Endometrial microvascular endothelial cells (primary cell): Measurements from ENCODE around the gene RFT1. TPM values are rescaled to one million over a fixed set of nuclear protein-coding genes. Genes with fewer than 3 reads are reported as not detected.

Experiments used
- in situ Hi-C: cut with HindIII; loops from 2 replicates; pipeline ENCODE4 v1.10.0; 2017; ENCODE audit warnings: low sequenced_read_pairs, low pct_unique_long_range_greater_than_20kb; ENCODE audit errors: inconsistent ontology term
- total RNA-seq: library from RNA; depleted of rRNA; stranded (reverse); fragments of >200 nt; gene quantifications from one replicate; pipeline ENCODE4 v1.2.3, GENCODE V29; 2015; ENCODE audit errors: inconsistent ontology term

Gene RFT1
- total RNA-seq, 1 donor from 2014 or later: 29.4 TPM

DNA sequence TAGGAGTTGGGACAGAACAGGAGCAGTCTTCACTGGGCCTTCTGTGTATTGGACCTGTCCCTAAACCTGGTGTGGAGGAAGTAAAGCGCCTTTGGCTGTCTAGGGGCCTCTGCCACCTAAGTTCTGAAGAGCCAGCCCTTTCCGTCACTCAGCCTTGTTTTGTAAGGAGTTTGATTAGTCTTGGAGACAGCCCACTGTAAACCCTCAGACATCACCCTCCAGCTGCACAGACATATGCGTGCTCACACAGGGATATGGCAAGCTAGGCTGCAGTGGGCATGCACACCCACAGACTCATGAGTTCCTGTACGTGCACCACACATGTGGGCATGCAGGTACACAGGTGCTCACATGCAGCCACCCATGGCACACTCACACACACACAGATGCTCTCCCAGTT lies 36.0 kb upstream of the RFT1 start:
- in situ Hi-C loops: no loop called here

DNA sequence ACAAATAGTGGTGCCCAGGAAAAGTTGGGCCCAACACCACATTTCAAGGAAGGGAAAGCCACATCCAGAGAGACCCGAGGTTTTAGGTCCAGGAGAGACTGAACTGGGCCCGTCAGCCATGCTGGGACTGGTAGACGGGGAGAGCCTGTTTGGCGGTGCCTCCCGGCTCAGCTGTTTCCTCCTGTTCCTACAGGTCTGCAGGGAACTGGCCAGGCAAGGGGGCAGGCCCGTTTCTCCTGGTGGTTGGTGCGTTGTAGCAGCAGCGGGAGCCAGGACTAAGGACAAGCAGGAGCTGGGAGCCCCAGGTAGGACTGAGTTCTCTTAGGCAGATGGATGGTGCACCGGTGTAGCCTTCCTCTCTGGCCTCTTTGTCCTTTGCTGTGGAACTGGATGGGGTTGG lies 34.7 kb upstream of the RFT1 start:
- in situ Hi-C loops: no loop called here

- in situ Hi-C loops: no loop called here
Measured at GRCh38 chr3:53163444-53164387, 33.5 kb upstream of the RFT1 start.

GRCh38 chr3:53162672-53163443 lies 32.6 kb upstream of the RFT1 start:
- in situ Hi-C loops: no loop called here

- in situ Hi-C loops: no loop called here
Measured at GRCh38 chr3:53161820-53162671, 31.8 kb upstream of the RFT1 start.

DNA sequence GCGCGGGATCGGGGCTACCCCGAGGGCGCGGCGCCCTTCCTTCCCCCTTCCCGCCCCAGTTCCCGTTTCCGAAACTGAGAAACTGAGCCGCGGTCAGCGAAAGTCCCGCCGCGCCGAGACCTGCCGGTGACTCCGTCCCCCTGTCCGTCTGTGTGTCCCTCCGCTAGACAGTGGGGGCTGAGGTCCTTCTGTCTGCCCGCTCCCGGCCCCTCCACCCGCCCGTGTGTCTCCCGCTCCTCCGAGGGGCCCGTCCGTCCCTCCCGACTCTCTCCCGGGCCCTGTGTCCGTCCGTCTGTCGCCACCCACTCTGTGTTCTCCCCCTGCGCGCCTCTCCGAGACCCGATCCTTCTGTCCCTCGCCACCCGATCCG lies 31.2 kb upstream of the RFT1 start:
- in situ Hi-C loops: no loop called here

DNA sequence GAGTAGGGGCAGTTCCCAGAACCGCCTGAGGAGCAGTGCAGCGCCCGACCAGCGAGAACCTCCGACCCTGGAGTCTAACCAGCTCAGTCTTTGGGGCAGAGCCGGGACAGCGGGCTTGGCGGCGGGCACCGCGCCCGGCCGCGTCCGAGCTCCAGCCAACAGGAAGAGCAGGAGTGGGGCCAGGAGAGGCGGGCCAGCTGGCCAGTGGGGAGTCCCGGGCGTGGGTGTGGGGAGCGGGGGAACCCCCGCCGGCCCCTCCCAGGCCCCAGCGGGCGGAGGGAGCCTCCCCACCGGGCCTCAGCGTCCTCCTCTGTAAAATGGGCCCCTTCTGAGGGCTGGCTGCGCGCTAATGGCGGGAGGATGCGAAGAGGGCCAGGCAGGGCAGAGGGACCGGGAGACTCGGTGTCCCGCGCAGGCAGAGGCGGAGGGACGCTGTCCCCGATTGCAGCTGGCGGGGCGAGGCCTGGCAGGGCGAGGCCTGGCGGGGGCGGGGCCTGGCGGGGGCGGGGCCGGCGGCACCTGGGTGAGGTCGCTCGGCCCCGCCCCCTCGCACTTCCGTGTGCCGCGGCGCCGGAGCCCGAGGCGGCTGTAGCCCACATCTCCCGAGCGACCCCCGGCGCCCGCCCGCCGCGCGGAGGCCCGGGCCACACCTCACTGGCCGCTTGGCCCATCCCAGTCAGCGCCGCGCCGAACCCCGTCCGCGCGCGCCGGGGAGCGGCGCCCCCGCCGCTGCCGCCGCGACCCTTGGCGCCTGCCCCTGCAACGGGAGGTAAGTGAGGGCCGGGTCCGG lies 30.6 kb upstream of the RFT1 start, which contains the start of gene PRKCD:
PRKCD (plus strand) TSS at position 550 of the 790 bp plus-strand sequence. CDS start 17,214 bp downstream, outside the sequence.
- in situ Hi-C loops: no loop called here

- in situ Hi-C loops: no loop called here
Measured at GRCh38 chr3:53160061-53160659, 29.9 kb upstream of the RFT1 start.

- in situ Hi-C loops: no loop called here
Measured at GRCh38 chr3:53159156-53160060, 29.2 kb upstream of the RFT1 start.

GRCh38 chr3:53158765-53159155 lies 28.5 kb upstream of the RFT1 start:
- in situ Hi-C loops: no loop called here

- in situ Hi-C loops: no loop called here
Measured at GRCh38 chr3:53157974-53158580, 27.8 kb upstream of the RFT1 start.

GRCh38 chr3:53156368-53156834 lies 26.2 kb upstream of the RFT1 start:
- in situ Hi-C loops: no loop called here

GRCh38 chr3:53155760-53156159 lies 25.5 kb upstream of the RFT1 start:
- in situ Hi-C loops: no loop called here

- in situ Hi-C loops: no loop called here
Measured at GRCh38 chr3:53154881-53155285, 24.6 kb upstream of the RFT1 start.

DNA sequence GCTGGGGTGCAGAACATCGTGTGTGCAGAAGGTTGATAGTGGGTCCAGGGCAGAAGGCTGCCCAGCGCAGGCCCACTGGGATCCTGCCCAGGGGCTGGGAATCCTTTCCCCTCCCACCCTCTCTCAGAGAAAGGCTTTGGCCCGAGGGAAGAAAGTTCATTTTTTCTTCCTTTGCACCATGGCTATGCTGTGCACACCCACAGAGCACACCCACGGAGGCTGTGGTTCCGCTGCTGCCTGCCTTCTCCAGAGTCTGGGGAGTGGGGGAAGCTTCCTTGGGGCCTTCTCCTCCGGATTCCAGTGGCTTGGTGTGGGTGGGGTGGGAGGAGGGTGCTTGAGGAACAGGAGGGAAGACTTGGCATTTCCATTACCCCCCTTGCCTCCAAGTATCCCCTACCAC lies 23.7 kb upstream of the RFT1 start:
- in situ Hi-C loops: no loop called here

DNA sequence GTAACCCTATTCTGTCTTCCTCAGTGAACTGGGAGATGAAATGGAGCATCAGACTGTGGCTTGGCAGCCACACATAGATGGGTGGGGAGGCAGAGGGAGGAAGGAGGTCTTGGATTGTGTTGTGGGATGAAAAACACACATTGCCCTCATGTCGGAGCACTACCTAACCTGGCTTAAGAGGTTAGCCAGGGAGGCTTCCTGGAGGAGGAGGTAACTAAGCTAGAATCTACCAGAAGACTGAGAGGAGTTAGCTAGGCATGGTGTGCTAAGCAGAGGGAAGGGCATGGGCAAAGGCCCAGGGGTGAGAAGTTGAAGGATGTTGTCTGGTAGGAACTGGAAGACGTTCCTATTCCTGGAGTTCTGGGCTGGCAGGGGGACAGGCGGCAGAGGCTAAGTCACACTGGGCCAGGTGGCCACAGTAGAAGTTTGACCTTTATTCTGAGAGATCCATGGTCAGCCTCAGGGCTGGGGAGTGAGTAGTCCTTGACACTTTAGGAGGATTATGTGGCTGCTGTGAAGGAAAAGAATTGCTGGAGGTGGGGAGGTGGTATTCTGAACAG lies 23.1 kb upstream of the RFT1 start:
- in situ Hi-C loops: no loop called here
